NB4 (cell line): ENCODE measurements around the gene SH3BGRL2.

Experiments
- DNase-seq: peaks from one replicate; pipeline ENCODE4 v3.0.0; 2010; ENCODE audit warnings: low read depth
- H3K4me3 ChIP-seq: one replicate; pipeline ENCODE4 v1.5.1; 2011; ENCODE audit warnings: mild to moderate bottlenecking, low read depth, low read length, moderate library complexity
- CTCF ChIP-seq: IDR thresholded peaks from one replicate; pipeline ENCODE4 v1.5.1; 2012; ENCODE audit warnings: low read depth, low read length
- MAX ChIP-seq: IDR thresholded peaks from 2 replicates; pipeline ENCODE4 v1.6.1; 2011; ENCODE audit warnings: low read depth, low read length
- MYC ChIP-seq: IDR thresholded peaks from 2 replicates; pipeline ENCODE4 v1.6.1; 2011; ENCODE audit warnings: low read depth, low read length
- POLR2A ChIP-seq: IDR thresholded peaks from 2 replicates; pipeline ENCODE4 v1.6.1; 2011; ENCODE audit warnings: mild to moderate bottlenecking; ENCODE audit not compliant: insufficient read length; ENCODE audit errors: extremely low read depth

Gene SH3BGRL2

GRCh38 chr6:79598012-79598411 lies 33.1 kb upstream of the SH3BGRL2 start:
- no peak for DNase-seq
- TF ChIP-seq MYC: no peak
- no peak for TF ChIP-seq POLR2A
- TF ChIP-seq MAX: no peak
- no peak for TF ChIP-seq CTCF

GRCh38 chr6:79599725-79600259 lies 31.3 kb upstream of the SH3BGRL2 start:
- DNase-seq: no peak
- no peak overlapping the region for H3K4me3 ChIP-seq
- TF ChIP-seq POLR2A (no peak), MAX (no peak), CTCF (no peak), MYC (no peak)

More at GRCh38 chr6:79598012-79598411, 33.1 kb upstream of the SH3BGRL2 start:
- H3K4me3 ChIP-seq: no peak overlapping the region

- no peak overlapping the region for H3K4me3 ChIP-seq
- no peak for DNase-seq
- TF ChIP-seq POLR2A: no peak
- TF ChIP-seq MYC: no peak
- no peak for TF ChIP-seq MAX
- TF ChIP-seq CTCF: no peak
Observed at GRCh38 chr6:79600313-79600712, 30.8 kb upstream of the SH3BGRL2 start.

DNA sequence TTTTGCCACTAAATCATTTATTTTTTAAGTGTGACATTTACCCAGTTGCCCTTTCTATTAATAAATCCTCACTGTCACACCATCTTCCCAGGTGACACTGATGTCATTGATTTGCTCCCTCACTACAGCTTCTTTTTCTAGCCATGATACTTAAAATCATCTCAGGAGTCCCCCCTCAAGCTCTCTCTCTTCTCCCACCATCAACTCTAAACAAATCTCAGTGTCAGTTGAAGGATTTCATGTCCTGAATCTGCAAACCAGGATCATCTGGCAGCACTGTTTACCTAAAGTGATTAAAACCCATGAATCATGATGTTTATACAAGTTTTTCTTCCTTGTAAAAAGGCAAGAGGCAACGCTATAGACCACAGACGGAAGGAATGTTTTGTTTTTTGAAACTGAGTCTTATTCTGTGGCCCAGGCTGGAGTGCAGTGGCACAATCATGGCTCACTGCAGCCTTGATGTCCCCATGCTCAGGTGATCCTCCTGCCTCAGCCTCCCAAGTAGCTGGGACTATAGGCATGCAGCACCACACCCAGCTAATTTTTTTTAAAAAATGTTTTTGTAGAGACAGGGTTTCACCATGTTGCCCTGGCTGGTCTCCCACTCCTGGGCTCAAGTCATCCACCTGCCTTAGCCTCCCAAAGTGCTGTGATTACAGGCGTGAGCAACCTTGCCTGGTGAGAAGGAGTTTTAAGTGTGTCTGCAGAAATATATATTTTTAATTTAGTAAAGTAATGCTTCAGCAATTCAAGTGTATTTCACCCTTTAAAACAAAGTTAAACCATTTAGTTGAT lies 30.1 kb upstream of the SH3BGRL2 start:
- no peak for TF ChIP-seq MAX
- TF ChIP-seq MYC: no peak
- TF ChIP-seq CTCF: no peak
- no peak for TF ChIP-seq POLR2A
- no peak for DNase-seq
- no peak overlapping the region for H3K4me3 ChIP-seq

DNA sequence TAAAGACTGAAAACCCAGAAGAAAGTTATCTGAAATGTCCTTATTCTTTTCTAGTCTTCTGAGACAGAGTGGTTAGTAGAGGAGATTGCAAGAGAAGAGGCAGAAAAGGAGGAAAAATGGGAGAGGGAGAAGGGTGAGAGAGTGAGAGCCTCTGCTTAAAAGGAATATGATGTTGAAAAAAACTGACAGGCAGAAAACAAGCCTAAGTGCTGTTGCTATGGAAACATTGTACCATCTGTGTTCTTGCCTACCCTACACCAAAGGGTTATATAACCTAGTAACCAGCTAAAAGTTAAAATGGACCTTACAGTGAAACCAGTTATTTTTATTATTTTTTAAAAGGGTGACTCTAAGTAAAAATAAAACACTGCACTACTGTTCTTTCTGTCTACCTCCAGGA lies 28.3 kb upstream of the SH3BGRL2 start:
- TF ChIP-seq MYC: no peak
- TF ChIP-seq MAX: no peak
- TF ChIP-seq POLR2A: no peak
- no peak for TF ChIP-seq CTCF
- no peak for DNase-seq

More for the DNA sequence above, 28.3 kb upstream of the SH3BGRL2 start:
- H3K4me3 ChIP-seq: no peak overlapping the region
